GM18867 (cell line): ENCODE measurements around the gene HIP1R.
"Not testable (repeated sequence)": the region's sequence is repeated elsewhere in the genome, so short reads cannot be mapped to it uniquely, and the experiment has no call there.

Experiments used
- ATAC-seq: cut with Tn5 transposase; IDR thresholded peaks from one replicate; pipeline ENCODE4 v1.9.1; 2021; ENCODE audit warnings: mild to moderate bottlenecking, moderate library complexity; ENCODE audit not compliant: unreplicated experiment

The HIP1R gene

DNA sequence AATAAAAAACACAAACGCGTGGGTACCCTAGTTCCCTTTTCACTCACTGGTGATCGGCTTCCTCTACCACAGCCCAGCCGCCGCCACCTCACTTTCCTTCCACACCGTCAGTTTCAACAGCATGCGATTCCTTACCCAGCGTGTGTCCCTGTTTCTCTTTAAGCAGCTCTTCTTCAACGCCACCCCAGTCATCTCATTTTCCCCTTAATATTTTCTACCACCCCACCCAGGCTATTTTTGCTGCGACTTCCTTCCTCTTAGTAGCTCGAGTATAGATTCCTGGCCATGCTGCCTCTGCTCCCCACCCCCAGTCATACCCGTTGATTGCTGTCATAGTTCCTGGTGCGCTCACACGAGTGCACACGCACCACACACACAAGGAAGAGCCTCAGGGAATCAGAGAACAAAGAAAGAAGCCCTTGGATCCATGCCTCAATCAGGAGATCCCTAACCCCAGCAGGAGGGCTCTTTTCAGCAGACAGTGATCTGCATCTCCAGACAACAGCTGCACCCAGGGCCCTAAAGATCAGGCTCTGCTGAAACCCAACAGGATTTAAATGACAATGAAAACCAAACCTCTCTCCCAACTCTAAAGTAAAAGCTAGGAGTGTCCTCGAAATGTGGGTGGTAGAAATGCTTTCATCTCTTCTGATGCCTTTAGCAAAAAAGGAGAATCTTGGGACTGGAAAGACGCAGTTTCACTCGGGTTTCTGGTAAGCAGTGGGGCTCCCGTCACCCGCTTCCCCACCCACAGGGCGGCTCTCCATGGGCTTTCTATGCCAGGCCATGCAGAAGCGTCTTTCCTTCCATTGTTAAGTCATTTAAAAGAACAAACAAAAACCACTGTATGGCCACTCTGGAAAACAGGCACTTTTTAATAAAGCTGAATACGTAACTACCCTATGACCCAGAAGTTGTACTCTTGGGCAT, 36.9 kb downstream of the HIP1R start:
- no peak for ATAC-seq

DNA sequence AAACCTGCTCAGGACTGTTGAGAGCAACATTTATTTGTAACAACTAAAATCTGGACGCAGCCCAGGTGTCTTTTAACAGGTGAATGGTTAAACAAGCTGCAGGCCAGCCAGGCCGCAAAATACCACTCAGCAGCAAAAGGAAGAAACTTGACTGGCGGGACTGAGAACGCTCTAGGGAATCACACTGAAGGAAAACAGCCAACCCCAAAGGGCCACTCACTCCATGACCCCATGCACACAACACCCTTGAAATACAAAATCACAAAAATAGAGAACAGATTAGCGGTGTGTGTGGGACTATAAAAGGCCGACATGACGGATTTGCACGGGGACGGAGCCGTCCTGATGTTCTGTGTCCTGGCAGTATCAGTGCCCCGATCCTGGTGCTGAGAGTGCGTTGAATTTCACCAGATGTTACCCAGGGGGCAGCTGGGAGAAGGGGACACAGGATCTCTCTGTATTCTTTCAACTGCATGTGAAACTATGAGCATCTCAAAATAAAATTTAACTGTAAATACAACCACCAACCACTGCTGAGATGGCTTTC, 37.6 kb downstream of the HIP1R start:
- ATAC-seq: no peak

DNA sequence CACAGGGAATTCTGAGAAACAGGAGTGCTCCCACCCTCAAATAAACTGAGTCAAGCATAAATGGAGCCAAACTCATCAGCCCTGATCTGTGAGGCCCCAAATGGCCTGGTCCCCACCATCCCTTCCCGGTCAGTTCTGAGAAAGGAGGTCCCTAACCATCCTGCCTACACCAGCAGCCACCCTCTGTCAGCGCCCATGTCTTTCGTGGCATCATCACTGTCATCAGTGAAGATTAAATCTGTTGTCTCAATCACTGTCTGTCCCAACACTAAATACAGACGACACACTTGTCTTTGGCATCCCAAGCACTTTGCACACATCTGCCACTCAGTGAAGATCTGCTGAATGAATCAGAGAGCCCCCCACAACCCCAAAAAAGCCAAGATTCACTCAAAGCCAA, 38.3 kb downstream of the HIP1R start:
- no peak for ATAC-seq

DNA sequence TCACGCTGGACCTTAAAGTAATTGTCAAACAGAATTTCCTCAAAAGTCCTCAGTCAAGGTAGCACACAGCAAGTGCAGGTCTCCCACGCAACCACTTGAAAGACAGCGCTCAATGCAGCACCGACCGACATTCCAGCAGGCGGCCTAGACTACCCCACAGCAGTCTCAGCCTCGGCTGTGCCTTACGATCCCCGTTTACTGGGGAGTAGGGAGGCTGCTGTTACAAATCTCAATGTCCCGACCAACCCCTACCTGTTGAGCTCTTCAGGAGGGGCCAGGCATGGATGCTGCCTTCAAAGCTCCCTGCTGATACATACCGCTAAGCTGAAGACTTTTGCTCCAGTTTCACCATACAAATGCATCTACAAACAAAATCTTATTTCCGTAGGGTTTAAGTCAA, 38.8 kb downstream of the HIP1R start:
- no peak for ATAC-seq

DNA sequence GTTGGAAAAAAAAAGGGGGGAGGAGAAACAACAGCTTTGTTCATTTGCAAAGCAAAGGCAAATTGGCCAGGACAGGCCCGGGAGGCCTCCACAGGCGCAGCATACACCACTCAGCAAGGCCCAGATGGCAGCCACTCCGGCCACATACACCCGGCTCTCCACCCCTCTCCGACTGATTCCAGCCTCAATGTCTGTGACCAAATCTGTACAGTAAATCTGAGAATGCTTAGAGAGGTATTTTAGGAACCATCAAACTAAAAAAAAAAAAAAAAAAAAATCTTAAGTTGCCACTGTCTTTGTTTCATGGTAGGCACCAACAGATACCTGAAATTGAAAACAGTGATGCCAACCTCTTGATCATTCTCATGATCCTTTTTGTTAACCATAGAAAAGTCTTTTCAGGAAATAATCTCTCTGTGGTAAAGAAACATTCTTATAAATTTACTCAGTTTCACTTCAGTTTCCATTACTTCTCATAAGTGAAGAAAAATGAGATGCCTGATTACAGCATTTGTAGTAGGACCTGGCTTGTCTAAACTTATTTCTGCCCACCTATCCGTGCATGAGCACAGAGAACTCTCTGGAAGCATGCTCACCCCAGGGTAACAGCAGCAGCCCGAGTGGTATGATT, 40.4 kb downstream of the HIP1R start:
- peak; percentile 73 for ATAC-seq

DNA sequence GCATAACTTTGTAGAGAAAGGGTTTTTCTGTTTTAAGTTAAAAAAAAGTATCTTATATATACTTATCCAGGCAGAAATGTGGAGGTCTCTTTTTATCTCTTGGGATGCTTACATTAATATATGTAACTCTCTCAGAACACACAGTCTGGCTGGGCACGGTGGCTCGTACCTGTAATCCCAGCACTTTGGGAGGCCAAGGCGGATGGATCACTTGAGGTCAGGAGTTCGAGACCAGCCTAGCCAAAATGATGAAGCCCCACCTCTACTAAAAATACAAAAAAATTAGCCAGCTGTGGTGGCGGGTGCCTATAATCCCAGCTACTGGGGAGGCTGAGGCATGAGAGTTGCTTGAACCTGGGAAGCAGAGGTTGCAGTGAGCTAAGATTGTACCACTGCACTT, 41.0 kb downstream of the HIP1R start:
- not testable (repeated sequence) for ATAC-seq

DNA sequence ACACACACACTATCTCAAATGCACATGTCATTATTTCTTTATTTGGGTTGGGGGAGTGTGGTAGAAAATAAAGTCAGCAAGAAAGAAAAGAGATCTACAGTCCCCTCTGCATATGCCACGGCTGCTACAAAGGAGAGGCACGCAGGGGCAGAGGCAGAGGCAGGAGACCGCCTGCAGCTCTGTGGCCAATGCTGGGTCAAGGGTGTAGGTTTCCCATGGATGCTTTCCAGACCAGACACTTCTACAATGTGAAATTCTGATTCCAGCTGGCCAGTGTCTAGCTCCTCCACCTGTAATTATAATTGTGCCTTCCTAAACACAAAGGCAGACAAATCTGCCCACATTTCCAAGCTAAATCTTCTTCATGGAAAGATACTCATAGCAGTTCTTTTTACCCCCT, 41.5 kb downstream of the HIP1R start:
- no peak for ATAC-seq

DNA sequence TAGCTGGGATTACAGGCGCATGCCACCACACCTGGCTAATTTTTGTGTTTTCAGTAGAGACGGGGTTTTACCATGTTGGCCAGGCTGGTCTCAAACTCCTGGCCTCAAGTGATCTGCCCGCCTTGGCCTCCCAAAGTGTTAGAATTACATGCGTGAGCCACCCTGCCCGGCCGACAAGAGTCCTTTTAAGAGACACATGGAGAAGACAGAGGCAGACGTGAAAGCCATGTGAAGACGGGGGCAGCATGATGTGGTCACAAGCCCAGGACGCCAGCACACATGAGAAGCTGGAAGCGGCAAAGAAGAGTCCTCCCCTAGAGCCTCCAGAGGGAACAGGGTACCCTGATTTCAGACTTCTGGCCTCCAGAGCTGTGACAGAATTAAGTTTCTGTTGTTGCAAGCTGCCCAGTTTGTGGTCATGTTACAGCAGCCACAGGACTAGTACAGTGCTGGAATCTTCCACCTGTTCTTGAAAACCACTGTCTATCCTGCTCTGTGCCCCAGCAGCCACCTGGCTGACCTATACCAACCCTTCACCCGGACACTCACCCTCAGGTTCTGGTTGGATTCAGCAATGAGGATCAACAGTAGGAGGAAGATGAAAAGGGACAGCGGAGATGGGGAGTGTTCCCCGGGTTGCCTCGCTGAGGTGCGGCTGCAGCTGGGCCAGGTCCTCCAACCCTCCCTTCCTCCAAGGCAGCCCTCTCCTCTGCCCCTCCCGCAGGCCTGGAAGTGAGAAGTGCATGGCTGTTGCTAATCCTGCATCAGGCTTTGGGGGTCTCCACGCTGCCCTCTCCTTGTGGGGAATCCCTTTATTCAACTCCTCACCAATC, 43.7 kb downstream of the HIP1R start:
- no peak for ATAC-seq

DNA sequence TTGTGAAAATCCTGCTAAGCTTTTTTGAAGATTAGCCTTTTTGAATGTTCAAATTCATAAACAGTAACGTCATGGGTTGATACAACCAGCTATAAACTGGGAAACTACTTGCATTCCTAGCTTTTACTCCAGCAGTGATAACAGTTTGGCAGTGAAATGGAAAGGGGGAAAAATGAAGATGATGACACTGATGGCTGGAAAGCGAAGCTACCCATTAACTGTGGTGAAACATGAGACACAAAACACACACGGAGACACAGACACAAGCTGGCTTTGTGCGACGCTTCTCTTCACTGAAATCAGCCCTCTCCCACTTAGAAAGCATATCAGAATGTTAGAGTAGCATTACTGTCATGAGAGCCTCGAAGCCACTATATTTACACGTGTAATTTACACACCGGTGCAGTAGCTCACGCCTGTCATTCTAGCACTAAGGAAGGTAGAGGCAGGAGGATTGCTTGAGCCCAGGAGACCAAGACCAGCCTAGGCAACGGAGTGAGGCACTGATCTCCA, 45.0 kb downstream of the HIP1R start:
- ATAC-seq: no peak

DNA sequence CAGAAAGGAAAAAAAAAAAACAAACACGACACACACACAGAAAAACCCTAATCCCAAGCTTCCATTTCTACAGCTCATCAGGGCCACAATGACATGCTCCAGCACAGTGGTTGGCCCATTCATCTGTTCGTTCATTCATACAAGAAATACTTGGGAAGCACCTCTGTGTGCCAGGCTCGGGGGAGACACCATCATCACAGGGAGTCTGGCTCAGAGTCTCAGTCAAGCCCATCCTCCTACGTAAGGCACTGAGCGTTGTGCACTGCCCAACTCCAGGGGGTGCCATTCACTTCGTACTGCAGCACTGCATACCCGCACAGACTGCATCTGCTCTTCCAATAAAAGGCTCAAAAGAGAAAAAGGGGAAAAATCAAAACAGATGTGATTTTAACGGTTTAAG, 45.4 kb downstream of the HIP1R start:
- no peak for ATAC-seq

DNA sequence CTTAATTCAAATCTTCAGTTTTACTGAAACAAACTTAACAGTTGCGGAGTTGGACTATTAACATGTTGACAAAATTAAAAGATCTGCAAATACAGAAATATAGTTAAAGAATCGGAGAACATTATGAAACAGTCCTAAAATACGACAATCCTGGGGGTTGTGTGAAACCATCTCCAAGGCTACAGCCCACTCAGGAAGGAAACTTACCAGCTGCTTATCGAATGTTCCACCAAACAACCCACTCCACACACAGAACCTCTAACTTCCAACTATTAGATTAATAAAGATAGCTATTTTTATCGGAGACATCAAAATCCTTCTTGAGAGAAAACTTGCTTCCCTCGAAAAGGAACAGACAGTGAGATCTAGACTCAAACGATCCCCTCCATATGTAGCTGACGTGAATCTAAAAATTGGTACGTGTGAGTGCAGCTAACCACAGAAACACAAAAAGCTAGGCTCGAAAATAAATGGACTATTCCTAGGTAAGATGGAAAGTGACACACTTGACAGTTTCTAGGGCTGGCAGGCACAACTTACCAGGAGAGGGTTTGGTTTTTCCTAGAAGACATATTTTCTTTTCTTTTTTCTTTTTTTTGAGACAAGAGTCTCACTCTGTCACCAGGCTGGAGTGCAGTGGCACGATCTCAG, 47.8 kb downstream of the HIP1R start:
- no peak for ATAC-seq

DNA sequence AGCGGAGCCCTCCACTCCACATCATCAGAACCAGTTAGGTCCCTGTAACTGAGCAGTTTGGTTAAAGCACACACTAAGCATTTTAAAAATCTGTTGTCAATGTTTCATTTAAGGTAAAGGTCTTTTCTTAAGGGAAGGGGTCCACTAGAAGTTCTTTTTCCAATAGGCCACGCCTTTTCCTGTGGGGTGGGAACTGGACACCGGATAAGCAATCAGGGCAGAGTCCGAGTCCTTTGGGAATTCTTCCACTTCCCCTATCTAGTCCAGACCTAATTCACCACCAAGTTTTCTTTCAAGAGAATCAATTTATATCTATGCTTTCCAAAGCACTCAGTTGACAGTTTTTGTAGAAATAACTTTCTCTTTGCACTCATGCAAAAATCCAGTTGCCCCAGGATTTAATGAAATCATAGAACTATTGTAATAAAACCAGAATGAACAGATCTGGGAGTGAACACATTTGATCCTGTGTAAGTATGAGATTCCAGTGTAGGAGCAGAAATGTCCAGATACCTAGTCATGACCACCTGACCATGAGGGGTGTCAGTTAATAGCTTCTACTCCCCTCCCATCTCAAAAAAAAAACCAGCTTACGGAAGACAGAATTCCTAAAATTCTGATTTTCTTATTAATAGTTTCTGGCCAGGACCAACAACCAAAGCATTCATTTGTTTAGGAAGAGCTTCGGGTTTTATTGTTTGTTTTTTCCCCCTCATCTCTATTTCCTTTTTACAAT, 49.0 kb downstream of the HIP1R start:
- ATAC-seq: no peak

DNA sequence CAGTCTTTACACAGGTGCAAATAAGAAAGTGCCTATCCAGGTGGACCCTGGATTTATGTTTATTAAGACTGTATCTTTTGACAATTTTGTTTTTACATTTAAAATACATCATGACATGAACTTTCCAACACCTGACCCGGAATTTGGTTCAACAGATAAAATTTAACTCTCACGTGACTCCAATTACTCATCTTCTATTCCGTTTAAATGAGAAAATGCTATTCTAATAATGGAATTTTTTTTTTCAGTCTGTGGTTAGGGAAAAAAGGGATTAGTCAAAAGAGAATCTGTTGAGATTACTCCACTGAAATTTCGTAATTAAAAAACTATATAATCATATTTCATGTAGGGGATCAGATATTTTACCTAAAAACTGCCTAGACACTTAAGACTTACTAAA, 49.6 kb downstream of the HIP1R start:
- ATAC-seq: no peak

DNA sequence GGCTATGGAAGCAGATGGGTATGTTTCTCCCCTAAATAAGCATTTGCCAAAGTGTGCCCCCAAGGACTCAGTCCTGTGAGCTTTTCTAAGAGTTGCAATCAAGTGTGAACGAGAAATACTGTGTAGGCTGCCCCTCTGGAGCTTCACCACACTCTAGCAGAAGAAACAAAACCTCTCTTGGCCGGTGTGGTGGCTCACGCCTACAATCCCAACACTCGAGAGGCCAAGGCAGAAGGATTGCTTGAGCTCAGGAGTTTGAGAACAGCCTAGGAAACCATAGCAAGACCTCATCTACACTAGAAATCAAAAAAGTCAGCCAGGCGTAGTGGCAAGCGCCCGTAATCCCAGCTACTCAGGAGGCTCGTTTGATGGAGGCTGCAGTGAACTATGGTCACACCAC, 50.9 kb downstream of the HIP1R start:
- ATAC-seq: no peak

DNA sequence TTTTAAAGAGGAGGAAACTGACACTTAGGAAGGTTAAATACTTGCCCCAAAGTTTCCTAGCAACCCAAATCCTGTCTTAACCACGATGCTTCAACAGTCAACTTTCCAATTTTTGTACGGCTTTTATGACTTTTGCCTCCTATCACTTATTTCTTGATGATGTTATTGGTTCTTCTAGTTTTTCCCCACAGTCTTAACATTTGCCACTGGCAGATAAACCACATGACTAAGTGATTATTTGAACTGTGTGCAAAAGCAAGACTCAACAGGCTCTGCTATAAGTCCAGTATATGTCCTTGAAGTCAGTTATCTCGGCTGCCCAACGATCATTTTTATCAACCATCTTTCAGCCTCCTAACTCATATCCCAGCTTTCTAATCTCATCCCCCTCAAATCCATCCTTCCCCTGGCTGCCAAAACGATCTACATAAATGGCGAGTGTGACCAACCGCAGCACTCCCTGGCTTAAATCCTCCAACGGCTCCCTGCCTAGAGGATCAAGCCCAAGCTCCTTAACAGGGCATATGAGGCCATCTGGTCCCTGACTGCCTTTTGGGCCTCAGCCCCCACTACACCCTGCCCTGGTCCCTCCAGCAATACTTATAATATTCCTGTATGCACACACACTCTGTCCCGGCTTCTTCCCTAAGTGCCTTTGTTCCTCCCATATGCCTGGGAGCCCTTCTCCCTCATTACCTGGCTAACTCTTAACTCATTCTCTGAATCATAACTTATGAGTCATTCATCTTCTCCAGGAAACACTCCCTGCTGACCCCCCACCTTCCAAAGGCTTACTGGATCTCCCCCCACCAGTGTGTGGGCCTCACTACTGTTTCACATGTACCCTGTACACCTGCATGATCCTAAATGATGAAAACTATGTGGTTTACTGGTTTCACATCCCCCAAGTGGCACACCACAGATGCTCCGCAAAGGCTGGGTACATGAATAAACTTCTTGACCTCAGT, 51.9 kb downstream of the HIP1R start:
- ATAC-seq: peak; percentile 76

DNA sequence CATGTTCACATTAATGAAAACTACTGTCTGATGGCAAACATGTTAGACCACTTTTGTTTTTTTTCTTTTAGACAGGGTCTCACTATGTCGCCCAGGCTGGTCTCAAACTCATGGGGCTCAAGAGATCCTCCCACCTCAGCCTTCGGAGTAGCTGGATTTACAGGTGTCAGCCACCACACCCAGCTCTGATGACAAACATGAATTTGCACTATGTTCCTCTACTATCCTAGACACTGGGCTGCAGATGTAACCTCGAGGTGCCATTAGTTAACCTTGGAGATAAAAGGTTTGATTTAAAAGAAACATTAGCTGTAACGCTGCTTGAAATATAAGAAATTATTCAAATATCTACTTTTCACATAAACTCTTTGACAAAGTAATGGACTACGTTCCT, 52.6 kb downstream of the HIP1R start:
- ATAC-seq: peak; percentile 17

DNA sequence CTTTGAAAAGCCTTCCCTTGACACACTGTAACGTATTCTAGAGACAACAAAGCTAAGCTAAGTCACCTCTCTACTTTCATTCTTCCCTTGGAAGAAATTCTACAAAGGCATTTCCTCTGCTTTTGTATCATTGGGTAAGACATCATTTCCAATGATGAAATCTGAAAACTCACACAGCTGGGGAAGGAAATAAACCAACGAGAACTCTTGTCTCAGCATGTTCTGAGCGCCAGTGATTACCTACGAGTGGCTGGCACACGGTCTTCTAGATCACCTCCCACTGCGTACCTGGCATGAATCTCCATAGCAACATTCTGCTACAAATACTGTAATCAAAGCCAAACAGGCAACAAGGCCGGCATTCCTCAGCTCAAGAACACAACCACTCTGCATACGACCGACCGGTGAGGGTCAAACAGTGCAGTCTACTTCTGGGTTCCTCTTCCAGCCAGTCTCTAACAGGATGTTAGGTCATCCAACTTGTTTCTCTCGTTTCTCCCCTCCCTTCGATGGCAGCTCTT, 53.0 kb downstream of the HIP1R start:
- peak; percentile 40 for ATAC-seq

DNA sequence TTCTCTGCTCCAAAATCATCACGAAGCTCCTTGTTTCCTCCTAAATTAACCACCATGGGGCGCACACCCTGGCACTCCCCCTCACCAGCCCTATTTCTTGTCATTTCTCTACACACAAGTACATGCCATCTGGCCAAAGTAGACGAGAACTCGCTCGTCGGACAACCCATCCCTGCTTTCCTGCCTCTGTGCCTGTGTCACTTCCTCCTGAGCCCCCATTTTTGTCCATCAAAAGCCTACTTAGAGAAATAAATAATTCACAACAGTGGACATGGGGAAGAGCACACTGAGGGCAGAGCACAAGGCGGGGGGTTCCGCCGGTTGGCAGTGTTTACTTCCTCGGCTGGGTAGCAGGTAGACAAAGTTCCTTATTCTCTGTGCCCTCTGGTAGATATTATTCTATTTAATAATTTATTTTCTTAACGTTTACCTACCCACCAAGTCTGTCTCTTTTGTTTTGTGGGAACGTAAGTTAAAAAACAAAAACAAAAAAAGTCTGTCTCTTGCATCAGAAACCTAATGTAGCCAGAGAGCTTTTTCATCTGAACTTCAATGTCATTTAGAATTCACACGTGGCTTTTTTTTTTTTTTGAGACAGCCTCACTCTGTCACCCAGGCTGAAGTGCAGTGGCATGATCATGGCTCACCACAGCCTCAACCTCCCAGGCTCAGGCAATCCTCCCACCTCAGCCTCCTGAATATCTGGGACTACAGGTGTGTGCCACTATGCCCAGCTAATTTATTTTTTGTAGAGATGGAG, 54.7 kb downstream of the HIP1R start:
- ATAC-seq: no peak
